NCI-H128 (cell line): ENCODE measurements around the gene NTN4.
"Not testable (repeated sequence)": the region's sequence is repeated elsewhere in the genome, so short reads cannot be mapped to it uniquely, and the experiment has no call there.

Source experiments
- DNase-seq: peaks from one replicate; lab custom pipeline; 2025; ENCODE audit not compliant: unreplicated experiment; lab: John Stamatoyannopoulos, UW

Gene NTN4

GRCh38 chr12:95629392-95629791 lies 161.2 kb downstream of the NTN4 start:
- no peak for DNase-seq

GRCh38 chr12:95626854-95627253 lies 163.7 kb downstream of the NTN4 start:
- DNase-seq = no peak

DNA sequence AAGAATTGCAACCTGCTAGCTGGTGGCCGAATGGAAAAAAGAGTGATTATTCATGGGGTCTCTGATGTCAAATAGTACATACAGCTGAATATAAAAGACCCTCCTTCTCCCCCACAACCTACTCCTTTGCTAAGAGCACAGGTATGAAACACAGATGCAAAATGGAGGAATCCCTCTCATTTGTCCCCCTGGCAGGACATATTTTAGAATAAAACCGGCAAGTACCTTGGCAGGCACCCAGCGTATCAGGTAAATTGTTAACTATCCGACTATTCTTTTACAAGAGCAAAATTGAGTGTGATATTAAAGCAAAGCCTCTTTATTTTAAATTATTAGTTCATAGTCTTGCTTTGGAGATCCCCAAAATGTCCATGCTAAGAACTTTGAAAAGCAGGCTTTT lies 165.6 kb downstream of the NTN4 start:
- DNase-seq = no peak

GRCh38 chr12:95624589-95624988 lies 166.0 kb downstream of the NTN4 start:
- DNase-seq = no peak

GRCh38 chr12:95623554-95624170 lies 166.9 kb downstream of the NTN4 start:
- no peak for DNase-seq

- no peak for DNase-seq
These were observed 167.7 kb downstream of the NTN4 start for GRCh38 chr12:95622879-95623278.

DNA sequence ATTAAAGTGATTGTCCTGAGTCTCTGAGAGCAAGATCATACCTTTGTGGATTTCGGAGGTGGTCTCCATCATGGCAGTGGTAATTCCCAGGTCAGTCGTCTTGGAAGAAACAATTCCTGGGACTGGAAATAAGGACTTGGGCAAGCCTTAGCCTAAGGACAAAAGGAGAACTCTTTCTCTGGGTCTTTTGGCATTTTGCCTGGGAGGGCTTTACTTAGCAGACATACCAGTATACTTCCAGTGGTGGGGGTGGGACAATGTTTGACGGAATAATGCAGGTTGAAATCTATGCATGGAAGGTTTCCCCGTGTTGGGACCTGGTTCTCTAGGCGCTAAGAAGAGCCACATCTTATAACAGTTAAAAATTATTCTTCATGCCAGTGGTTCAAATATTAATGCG lies 168.8 kb downstream of the NTN4 start:
- DNase-seq = no peak

DNA sequence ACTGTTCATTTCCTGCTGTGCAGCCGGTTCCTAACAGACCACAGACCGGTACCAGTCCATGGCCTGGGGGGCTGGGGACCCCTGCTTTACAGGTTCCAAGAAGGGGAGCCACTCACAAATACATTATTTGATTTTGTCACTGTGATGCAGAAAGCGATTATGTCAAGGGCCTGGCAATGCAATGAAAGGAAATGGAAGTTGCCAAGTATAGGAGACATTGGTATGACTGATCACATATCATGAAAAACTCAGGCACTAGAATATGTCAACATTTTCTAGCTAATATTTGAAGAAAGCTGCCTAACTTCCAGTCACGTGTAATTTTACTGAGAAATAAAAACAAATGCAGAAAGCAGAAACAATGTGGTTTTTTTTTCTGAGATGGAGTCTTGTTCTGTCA lies 170.4 kb downstream of the NTN4 start:
- no peak for DNase-seq

DNA sequence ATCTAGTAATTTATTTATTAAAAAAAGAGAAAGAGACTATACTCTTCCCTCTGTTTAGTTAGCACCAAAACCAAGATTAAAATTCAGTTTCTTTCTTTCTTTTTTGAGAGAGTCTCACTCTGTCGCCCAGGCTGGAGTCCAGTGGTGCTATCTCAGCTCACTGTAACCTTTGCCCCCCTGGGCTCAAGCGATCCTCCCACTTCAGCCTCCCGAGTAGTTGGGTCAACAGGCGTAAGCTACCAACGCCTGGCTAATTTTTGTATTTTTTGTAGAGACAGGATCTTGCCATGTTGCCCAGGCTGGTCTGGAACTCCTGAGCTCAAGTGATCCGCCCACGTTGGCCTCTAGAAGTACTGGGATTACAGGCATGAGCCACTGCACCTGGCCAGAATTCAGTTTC lies 174.1 kb downstream of the NTN4 start:
- DNase-seq = not testable (repeated sequence)

- no peak for DNase-seq
These were observed 174.8 kb downstream of the NTN4 start for GRCh38 chr12:95615749-95616148.

- no peak for DNase-seq
These were observed 176.1 kb downstream of the NTN4 start for GRCh38 chr12:95614390-95614982.

- no peak for DNase-seq
These were observed 177.5 kb downstream of the NTN4 start for GRCh38 chr12:95613021-95613420.

GRCh38 chr12:95611676-95612309 lies 178.8 kb downstream of the NTN4 start:
- no peak for DNase-seq

DNA sequence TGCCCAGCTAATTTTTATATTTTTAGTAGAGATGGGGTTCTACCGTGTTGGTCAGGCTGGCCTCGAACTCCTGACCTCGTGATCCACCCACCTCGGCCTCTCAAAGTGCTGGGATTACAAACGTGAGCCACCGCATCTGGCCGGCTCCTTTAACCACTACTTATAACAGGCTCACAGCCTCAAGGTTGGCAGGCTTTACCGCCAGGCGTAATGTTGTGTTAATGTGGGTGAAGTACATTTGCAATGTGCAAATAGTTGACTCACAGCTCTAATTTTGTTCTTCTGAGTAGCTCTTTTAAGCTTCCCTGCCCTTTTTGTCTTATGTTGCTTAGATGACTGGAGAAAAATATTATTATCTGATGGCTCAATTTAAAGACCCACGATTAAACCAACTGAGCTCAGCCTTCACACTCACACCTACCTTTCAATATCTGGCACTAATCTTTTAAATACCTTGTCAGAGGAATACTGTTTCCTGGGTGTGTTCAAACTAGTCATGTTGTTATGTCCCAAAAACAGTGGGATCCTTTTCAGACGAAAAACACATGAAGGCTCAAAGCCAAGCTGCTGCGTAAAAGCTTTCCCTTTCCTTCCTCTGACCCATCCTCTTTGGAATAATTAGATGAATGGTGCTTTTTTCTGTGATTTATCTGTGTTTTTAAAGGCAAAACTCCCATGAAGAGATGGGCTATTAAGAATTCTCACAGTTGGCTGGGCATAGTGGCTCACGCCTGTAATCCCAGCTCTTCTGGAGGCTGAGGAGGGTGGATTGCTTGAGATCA lies 182.1 kb downstream of the NTN4 start:
- DNase-seq = no peak
